ENCODE results near the gene NEBL.

DNA sequence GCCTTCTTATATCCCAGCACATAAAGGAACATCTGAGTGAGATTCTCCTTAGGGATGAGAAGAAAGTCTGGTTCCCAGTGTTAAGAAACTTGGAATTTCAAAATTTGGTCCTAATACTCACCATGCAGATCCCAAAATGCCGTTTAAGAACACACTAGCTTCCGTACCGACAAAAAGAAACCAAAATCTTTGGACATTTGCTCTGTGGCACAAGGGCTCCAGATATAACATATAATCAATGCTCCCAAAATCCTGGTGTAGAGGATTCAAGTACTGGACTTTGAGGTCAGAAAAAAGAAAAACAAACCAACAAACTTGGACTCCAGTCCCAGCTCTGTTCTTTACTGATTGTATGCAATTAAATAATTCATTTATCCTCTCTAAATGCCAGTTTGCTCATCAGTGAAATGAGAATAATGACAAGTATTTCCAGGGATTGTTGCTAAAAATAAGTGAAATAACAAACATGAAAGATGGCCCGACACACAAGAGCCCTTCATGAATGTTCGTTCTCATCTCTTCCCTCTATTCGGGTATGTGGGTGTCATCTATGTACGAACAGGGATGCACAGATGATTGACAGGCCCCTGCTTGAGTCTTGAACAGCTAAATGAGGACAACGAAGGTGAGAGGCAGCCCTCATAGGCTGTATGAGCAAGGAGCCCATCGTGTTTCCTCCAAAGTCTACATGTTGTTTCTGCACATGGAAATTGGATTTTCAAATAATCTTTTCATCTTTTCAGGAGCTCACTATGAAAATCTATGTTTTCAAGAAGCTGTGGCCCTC lies 48.6 kb upstream of the NEBL start:
- no peak for TF ChIP-seq ZNF274 (IDR thresholded peaks at IDR 0.05; ENCODE audit: low read depth, low read length)
- no peak for TF ChIP-seq YY1 (IDR thresholded peaks at IDR 0.05; ENCODE audit: insufficient read depth, insufficient read length)
- no peak for TF ChIP-seq SUZ12 (IDR thresholded peaks at IDR 0.05; ENCODE audit: extremely low read depth, insufficient read depth, insufficient read length)

Data from NT2/D1 (cell line).